ENCODE results near the gene SULF2.

SULF2 gene

DNA sequence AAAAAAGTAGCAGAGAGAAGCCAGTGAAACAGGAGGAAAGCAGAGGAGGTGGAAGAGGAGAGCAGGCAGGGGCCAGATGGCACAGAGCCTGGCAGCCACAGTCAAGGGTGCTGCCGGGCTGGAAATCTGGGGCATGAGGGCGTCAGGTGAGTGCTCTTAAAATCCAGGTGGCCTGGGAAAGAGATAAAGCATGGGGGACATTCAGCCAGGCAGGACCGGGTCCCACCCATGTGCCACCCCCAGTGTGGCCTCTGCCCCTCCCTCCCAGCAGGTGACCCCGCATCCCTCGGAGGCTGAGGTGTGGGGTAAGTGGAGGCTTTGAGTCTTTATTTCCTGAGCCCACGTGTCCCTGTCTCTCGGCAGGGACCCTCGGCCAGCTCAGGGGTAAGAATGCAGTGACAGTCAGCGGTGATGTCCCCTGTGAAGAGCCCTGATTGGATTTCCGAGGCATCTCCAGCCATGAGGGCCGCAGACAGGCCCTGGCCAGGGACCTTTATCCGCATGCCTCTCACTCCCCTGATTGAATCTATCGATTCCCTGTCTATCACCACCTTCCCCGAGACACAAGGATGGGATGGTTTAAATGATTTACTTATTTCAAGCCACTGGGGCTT lies 33.8 kb upstream of the SULF2 start:
- no peaks in the 10 kb centered on the region for H3K9me3 ChIP-seq (ENCODE audit: insufficient read depth, low read length)
- H3K27me3 ChIP-seq (ENCODE audit: insufficient read depth, insufficient read length), result peaks cover 6% of the 10 kb centered on the region
- no peak overlapping the region for H3K9ac ChIP-seq (ENCODE audit: insufficient read length, low read depth)
- H3K4me1 ChIP-seq (ENCODE audit: insufficient read depth, insufficient read length), result peaks cover 4% of the 10 kb centered on the region
- H3K4me3 ChIP-seq (ENCODE audit: insufficient read length, low read depth), result no peak overlapping the region
- H3K36me3 ChIP-seq (ENCODE audit: insufficient read depth, insufficient read length, low read length), result no peaks in the 10 kb centered on the region
- no peak for DNase-seq (ENCODE audit: low read depth, low spot score)
- no peak for TF ChIP-seq SUZ12 (IDR thresholded peaks at IDR 0.05; ENCODE audit: extremely low read depth, insufficient read depth, insufficient read length)
- TF ChIP-seq ZNF274 (IDR thresholded peaks at IDR 0.05; ENCODE audit: low read depth, low read length), result no peak
- TF ChIP-seq YY1 (IDR thresholded peaks at IDR 0.05; ENCODE audit: insufficient read depth, insufficient read length), result no peak

DNA sequence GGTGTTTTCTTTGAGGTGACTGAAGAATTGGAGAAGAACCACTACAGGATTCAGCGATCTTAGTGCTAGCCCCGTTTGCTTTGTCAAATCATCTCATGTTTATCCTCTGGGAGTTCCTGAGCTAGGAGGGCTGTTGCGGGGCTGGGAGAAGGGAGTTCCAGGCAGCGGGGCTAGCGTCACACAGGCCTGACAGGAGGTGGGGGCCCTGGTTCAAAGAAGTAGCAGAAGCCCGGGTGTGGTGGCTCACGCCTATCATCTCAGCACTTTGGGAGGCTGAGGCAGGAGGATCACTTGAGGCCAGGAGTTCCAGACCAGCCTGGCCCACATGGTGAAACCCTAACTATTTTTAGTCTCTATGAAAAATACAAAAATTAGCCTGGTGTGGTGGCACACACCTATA lies 33.2 kb upstream of the SULF2 start:
- TF ChIP-seq ZNF274 (IDR thresholded peaks at IDR 0.05; ENCODE audit: low read depth, low read length) (no peak), SUZ12 (IDR thresholded peaks at IDR 0.05; ENCODE audit: extremely low read depth, insufficient read depth, insufficient read length) (no peak), YY1 (IDR thresholded peaks at IDR 0.05; ENCODE audit: insufficient read depth, insufficient read length) (no peak)
- H3K9ac ChIP-seq (ENCODE audit: insufficient read length, low read depth), result no peak overlapping the region
- peaks cover 4% of the 10 kb centered on the region for H3K4me1 ChIP-seq (ENCODE audit: insufficient read depth, insufficient read length)

DNA sequence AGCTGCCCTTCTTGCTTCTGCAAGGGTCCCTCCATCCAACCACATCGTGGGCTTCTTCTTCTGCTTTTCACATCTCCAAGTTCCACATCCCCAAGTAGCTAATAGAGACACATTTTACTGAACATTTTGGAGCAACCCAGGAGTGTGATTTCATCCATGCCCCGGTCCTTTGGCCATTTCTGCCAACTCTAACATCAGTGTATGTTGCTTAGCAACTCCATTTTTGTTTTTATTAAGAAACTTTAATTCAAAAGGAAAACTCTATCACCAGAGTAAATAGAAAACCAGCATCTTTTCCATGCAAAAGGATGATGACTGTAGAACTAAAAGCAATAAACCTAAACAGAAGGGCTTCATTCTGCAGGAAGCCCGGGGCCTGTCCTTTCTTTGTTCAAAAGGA lies 32.7 kb upstream of the SULF2 start:
- Histone ChIP-seq H3K9ac (ENCODE audit: insufficient read length, low read depth) (no peak overlapping the region), H3K9me3 (ENCODE audit: insufficient read depth, low read length) (no peaks in the 10 kb centered on the region), H3K36me3 (ENCODE audit: insufficient read depth, insufficient read length, low read length) (no peaks in the 10 kb centered on the region), H3K27me3 (ENCODE audit: insufficient read depth, insufficient read length) (peaks cover 6% of the 10 kb centered on the region), H3K4me1 (ENCODE audit: insufficient read depth, insufficient read length) (peaks cover 4% of the 10 kb centered on the region), H3K4me3 (ENCODE audit: insufficient read length, low read depth) (no peak overlapping the region)
- TF ChIP-seq SUZ12 (IDR thresholded peaks at IDR 0.05; ENCODE audit: extremely low read depth, insufficient read depth, insufficient read length) (no peak), ZNF274 (IDR thresholded peaks at IDR 0.05; ENCODE audit: low read depth, low read length) (no peak), YY1 (IDR thresholded peaks at IDR 0.05; ENCODE audit: insufficient read depth, insufficient read length) (no peak)
- no peak for DNase-seq (ENCODE audit: low read depth, low spot score)

More for the DNA sequence above, 33.2 kb upstream of the SULF2 start:
- no peak overlapping the region for H3K4me3 ChIP-seq (ENCODE audit: insufficient read length, low read depth)
- peaks cover 6% of the 10 kb centered on the region for H3K27me3 ChIP-seq (ENCODE audit: insufficient read depth, insufficient read length)
- DNase-seq (ENCODE audit: low read depth, low spot score), result no peak
- no peaks in the 10 kb centered on the region for H3K9me3 ChIP-seq (ENCODE audit: insufficient read depth, low read length)
- H3K36me3 ChIP-seq (ENCODE audit: insufficient read depth, insufficient read length, low read length), result no peaks in the 10 kb centered on the region

DNA sequence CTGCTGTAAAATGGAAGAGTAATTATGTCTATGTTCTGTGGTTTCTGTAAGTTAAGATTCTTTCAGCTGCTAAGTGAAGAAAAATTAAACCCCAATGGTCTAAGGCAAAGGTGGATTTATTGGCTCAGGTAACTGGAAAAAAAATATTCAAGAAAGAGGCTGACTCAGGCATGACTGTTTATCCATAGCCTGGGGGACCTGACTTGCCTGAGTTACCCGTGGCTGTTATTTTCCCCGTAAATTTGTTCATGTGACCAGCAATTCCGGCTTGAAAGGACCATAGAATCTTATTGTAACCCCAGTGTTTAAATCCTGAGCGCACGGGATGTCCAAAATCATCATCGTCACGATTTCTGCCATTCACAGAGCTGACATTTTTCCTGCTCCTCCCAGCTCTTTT lies 32.3 kb upstream of the SULF2 start:
- TF ChIP-seq SUZ12 (IDR thresholded peaks at IDR 0.05; ENCODE audit: extremely low read depth, insufficient read depth, insufficient read length), result no peak
- TF ChIP-seq YY1 (IDR thresholded peaks at IDR 0.05; ENCODE audit: insufficient read depth, insufficient read length), result no peak
- Histone ChIP-seq H3K4me1 (ENCODE audit: insufficient read depth, insufficient read length) (peaks cover 4% of the 10 kb centered on the region), H3K9ac (ENCODE audit: insufficient read length, low read depth) (no peak overlapping the region), H3K36me3 (ENCODE audit: insufficient read depth, insufficient read length, low read length) (no peaks in the 10 kb centered on the region), H3K27me3 (ENCODE audit: insufficient read depth, insufficient read length) (peaks cover 6% of the 10 kb centered on the region), H3K9me3 (ENCODE audit: insufficient read depth, low read length) (no peaks in the 10 kb centered on the region), H3K4me3 (ENCODE audit: insufficient read length, low read depth) (no peak overlapping the region)
- DNase-seq (ENCODE audit: low read depth, low spot score), result no peak

DNA sequence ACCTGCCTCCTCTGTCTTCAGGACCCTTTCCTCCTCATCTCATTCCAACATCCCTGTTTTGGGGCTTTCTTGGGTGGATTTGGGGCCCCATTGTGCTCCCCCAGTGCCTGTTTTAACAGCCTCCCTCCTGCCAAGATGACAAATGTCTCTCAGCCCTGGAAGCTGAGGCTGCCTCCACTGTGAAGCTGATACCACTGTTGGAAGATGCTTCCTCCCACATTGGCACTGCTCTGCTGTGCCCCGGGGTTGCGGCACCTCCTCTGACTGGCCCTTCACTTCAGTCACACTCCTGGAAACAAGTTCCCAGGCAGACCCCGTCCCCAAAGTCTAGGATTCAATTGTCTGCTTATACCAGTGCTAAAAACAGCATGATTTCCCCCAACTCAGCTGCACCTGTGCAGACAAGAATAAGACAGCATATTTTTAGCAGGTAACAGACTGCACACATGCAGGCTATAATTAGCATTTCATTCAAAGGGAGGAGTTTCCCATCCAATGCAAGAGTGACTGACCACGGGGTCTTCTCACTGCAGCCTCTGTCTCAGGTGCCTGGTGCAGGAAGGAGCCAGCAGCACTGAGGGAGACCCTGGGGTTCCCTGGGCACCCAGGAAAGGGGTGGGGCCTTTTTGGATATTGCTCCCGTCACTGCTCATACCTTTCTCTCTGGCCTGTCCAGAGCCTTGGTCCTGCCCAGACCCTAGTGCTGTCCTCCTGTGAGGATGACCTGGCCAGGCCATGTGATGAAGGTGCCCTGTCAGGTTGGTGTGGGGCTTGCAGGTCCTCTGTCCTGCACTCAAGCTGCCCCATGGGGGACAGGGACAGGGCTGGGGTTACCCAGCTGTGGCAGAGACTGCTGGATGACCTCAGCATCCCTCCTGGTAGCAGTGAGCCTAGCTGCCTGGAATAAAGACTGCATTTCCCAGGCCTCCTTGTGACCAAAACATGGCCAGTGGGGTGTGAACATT lies 31.5 kb upstream of the SULF2 start:
- no peak overlapping the region for H3K9ac ChIP-seq (ENCODE audit: insufficient read length, low read depth)
- DNase-seq (ENCODE audit: low read depth, low spot score), result no peak
- H3K36me3 ChIP-seq (ENCODE audit: insufficient read depth, insufficient read length, low read length), result no peaks in the 10 kb centered on the region
- TF ChIP-seq ZNF274 (IDR thresholded peaks at IDR 0.05; ENCODE audit: low read depth, low read length) (no peak), YY1 (IDR thresholded peaks at IDR 0.05; ENCODE audit: insufficient read depth, insufficient read length) (no peak), SUZ12 (IDR thresholded peaks at IDR 0.05; ENCODE audit: extremely low read depth, insufficient read depth, insufficient read length) (no peak)
- peaks cover 6% of the 10 kb centered on the region for H3K27me3 ChIP-seq (ENCODE audit: insufficient read depth, insufficient read length)
- H3K4me3 ChIP-seq (ENCODE audit: insufficient read length, low read depth), result no peak overlapping the region
- H3K9me3 ChIP-seq (ENCODE audit: insufficient read depth, low read length), result no peaks in the 10 kb centered on the region
- H3K4me1 ChIP-seq (ENCODE audit: insufficient read depth, insufficient read length), result peaks cover 4% of the 10 kb centered on the region

DNA sequence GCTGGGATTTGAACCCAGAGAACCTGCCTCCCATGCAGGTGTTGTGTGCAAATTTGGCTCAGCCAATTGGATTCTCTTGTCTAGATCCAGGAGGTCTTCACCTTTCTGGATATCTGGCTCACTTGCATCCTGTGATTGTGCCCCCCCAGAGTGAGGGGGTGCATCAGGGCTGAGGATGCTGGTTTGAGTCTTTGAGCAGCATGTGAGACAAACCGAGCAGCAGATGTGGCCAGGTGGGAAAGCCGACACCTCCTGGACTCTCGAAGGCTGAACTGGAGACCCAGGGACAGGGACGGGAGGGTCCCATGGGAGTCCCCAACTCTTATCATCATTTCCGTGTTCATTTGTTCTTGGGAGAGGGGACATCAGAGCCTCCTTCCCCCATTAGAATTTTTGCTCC lies 30.6 kb upstream of the SULF2 start:
- TF ChIP-seq ZNF274 (IDR thresholded peaks at IDR 0.05; ENCODE audit: low read depth, low read length) (no peak), YY1 (IDR thresholded peaks at IDR 0.05; ENCODE audit: insufficient read depth, insufficient read length) (no peak), SUZ12 (IDR thresholded peaks at IDR 0.05; ENCODE audit: extremely low read depth, insufficient read depth, insufficient read length) (no peak)
- Histone ChIP-seq H3K36me3 (ENCODE audit: insufficient read depth, insufficient read length, low read length) (no peaks in the 10 kb centered on the region), H3K4me1 (ENCODE audit: insufficient read depth, insufficient read length) (peaks cover 4% of the 10 kb centered on the region), H3K27me3 (ENCODE audit: insufficient read depth, insufficient read length) (peaks cover 6% of the 10 kb centered on the region), H3K9ac (ENCODE audit: insufficient read length, low read depth) (no peak overlapping the region), H3K9me3 (ENCODE audit: insufficient read depth, low read length) (no peaks in the 10 kb centered on the region), H3K4me3 (ENCODE audit: insufficient read length, low read depth) (no peak overlapping the region)
- no peak for DNase-seq (ENCODE audit: low read depth, low spot score)

DNA sequence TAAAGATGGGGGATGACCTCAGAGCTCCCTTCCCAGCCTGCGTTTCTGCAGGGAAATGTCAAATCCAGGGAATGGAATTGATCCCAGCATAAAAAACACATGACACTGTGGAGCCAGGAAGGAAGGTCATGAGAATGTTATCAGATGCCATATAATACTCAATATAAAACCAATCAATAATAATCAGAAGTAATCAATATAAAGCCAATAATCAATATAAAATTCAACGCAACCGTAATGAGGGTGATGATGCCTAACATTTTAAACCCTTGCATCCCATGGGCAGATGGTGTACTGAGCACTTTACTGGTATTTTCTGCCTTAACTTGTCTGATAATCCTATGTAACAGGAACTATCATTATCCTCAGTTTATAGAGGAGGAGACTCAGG lies 30.1 kb upstream of the SULF2 start:
- Histone ChIP-seq H3K36me3 (ENCODE audit: insufficient read depth, insufficient read length, low read length) (no peaks in the 10 kb centered on the region), H3K4me3 (ENCODE audit: insufficient read length, low read depth) (no peak overlapping the region), H3K9me3 (ENCODE audit: insufficient read depth, low read length) (no peaks in the 10 kb centered on the region), H3K9ac (ENCODE audit: insufficient read length, low read depth) (no peak overlapping the region), H3K27me3 (ENCODE audit: insufficient read depth, insufficient read length) (peaks cover 6% of the 10 kb centered on the region), H3K4me1 (ENCODE audit: insufficient read depth, insufficient read length) (peaks cover 7% of the 10 kb centered on the region)
- TF ChIP-seq ZNF274 (IDR thresholded peaks at IDR 0.05; ENCODE audit: low read depth, low read length), result no peak
- no peak for TF ChIP-seq SUZ12 (IDR thresholded peaks at IDR 0.05; ENCODE audit: extremely low read depth, insufficient read depth, insufficient read length)
- no peak for TF ChIP-seq YY1 (IDR thresholded peaks at IDR 0.05; ENCODE audit: insufficient read depth, insufficient read length)
- no peak for DNase-seq (ENCODE audit: low read depth, low spot score)
